Stimulated activated CD4-positive, alpha-beta T cell treated with anti-CD3 and anti-CD28 coated beads, Interleukin-1b, Interleukin-23, amount 100 ng/mL, for 48 hours (primary cell): ENCODE data around the gene LDAF1.
"Not testable (repeated sequence)": the region's sequence is repeated elsewhere in the genome, so short reads cannot be mapped to it uniquely, and the experiment has no call there.

Experiments
- DNase-seq: peaks from one replicate; pipeline ENCODE4 v3.0.0-alpha.2; 2020

Gene LDAF1

DNA sequence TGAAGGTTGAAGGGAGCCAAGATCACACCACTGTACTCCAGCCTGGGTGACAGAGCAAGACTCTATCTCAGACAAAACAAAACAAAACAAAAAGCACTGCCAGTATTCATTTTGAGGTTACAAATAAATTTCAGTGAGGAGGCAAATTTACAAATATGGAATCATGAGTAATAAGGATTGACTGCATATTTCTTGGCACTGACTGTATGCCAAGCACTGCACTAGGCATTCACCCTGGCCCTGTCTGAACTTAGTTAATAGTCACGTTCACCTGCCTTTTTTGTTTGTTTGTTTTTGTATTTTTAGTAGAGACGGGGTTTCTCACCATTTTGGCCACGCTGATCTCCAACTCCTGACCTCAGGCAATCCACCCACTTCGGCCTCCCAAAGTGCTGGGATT is 5.1 kb downstream of the LDAF1 start:
- no peak for DNase-seq

DNA sequence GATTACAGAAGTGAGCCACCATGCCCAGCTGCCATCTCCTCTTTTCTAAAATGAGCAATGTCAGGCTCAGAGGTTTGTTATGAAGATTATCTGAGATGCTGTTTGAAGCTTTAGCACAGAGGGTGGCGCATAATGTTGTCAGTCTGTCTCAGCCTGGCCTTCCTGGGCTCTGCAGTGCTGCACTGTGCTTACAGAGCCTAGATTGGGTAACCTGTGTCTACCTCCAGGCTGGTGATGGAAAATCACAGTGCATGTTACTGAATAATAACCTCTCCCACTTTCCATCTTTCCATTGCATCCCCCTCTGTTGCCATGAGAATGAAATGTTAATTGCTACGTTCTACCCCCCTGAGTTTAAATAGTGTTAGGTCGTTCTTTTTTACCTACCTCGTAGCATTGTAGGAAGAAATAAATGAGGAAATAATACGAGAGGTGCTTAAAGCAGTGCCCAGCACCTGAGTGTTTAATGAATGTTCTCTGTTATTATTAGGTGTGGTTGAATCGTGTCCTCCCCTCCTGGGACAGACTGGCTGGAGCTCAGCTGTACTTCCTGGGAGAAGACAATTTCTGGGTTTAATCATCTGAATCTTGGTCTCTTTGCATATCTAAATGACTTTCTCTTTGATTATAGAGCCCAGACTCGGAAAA is 6.2 kb downstream of the LDAF1 start:
- DNase-seq = no peak

- DNase-seq = no peak
Measured at GRCh38 chr16:21166561-21166961, 8.1 kb downstream of the LDAF1 start.

DNA sequence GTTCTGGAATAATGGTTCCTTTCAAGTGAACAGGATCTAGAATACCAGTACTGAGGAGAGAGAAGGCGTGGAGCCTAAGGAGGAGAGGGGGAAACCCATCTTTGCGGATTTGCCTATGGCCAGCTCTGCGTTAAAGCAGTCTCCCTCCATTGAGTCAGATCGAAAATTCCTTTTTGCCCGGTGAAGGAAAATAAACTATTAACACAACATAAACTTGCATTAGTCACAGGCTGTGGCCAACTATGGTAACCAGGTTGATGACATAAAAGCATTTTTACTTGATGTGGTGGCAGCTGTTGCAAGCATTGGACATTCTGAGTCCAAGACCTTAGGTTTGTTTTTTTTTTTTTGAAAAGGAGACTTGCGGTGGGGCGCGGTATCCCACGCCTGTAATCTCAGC is 8.9 kb downstream of the LDAF1 start:
- DNase-seq = no peak

DNA sequence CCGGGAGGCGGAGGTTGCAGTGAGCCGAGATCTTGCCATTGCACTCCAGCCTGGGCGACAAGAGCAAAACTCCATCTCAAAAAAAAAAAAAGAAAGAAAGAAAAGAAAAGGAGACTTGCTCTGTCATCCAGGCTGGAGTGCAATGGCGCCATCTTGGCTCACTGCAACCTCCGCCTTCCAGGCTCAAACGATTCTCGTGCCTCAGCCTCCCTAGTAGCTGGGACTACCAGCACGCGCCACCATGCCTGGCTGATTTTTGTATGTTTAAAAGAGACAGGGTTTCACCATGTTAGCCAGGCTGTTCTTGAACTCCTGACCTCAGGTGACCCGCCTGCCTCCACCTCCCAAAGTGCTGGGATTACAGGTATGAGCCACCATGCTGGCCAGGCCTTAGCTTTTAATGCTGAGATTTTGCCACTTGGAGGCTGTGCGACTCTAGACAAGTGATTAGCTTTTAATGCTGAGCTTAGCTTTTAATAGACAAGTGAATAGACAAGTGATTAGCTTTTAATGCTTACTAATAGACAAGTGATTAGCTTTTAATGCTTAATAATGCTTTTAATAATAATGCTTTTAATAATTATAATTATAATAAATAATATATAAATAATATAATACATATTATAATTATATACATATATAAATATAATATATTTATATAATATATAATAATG is 9.6 kb downstream of the LDAF1 start:
- peak; percentile 9 for DNase-seq

GRCh38 chr16:21169249-21169981 is 10.9 kb downstream of the LDAF1 start:
- no peak for DNase-seq

- DNase-seq = not testable (repeated sequence)
Measured at GRCh38 chr16:21170116-21170515, 11.6 kb downstream of the LDAF1 start.

DNA sequence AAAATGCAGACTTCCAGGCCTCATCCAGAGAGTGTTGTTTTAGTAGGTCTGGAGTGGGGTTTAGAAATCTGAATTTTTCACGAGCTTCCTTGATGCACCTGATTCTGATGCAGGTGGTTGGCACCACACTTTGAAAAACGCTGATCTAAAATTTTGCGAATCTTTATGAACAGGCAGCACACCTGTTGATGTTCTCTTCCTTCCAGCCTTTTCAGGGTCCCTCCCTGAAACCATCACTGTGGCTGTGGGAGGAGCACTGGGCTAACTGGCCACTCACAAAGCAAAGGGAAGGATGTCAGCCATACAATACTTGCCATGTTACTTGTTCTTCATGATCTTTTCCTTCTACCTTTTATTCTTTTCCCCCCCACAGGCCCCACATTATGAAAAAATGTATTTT is 14.2 kb downstream of the LDAF1 start:
- no peak for DNase-seq

GRCh38 chr16:21175397-21175796 is 16.9 kb downstream of the LDAF1 start:
- no peak for DNase-seq

- DNase-seq = no peak
Measured at GRCh38 chr16:21179126-21179982, 20.9 kb downstream of the LDAF1 start.

- no peak for DNase-seq
Measured at GRCh38 chr16:21179983-21180365, 21.5 kb downstream of the LDAF1 start.

GRCh38 chr16:21183995-21184394 is 25.5 kb downstream of the LDAF1 start:
- DNase-seq = no peak

DNA sequence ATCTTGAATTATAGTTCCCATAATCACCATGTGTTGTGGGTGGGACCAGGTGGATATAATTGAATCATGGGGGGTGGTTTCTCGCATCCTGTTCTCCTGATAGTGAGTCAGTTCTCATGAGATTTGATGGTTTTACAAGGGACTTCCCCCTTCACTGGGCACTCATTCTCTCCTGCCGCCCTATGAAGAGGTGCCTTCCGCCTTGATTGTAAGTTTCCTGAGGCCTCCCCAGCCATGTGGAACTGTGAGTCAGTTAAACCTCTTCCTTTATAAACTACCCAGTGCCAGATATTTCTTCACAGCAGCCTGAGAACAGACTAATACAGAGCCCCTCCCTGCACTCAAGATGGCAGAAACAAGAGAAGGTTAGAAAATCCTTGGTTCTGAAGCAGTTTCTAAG is 26.4 kb downstream of the LDAF1 start:
- DNase-seq = peak; percentile 42

GRCh38 chr16:21185659-21186325 is 27.3 kb downstream of the LDAF1 start:
- no peak for DNase-seq

DNA sequence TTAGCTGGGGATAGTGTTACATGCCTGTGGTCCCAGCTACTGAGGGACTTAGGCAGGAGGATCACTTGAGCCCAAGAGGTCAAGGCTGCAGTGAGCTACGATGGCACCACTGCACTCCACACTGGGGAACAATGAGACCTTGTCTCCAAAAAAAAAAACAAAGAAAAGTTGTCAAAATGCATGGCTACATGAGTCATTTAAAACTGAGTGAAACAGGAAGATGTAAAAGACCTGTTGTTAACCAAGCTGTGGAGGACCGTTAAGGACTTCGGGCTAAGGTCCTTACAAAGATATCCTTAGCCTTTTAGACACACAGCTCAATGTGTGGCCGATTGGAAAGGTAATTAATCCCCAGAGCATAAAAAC is 27.8 kb downstream of the LDAF1 start:
- DNase-seq = no peak

DNA sequence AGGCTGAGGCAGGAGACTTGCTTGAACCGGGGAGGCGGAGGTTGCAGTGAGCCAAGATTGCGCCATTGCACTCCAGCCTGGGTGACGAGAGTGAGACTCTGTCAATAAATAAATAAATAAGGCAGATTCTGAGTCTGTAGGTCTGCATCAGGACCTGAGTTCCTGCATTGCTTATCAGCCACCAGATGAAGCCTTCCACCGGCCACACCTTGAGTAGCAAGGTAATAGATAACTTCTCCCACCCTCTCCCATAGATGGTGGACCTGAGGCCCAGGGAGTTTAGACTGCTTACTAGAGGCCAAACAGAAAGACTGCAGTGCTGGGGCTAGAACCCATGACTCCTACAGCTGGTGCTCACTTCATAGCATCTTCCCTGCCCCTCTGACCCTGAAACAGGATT is 30.8 kb downstream of the LDAF1 start:
- DNase-seq = no peak

- DNase-seq = no peak
Measured at GRCh38 chr16:21190013-21190412, 31.5 kb downstream of the LDAF1 start.

DNA sequence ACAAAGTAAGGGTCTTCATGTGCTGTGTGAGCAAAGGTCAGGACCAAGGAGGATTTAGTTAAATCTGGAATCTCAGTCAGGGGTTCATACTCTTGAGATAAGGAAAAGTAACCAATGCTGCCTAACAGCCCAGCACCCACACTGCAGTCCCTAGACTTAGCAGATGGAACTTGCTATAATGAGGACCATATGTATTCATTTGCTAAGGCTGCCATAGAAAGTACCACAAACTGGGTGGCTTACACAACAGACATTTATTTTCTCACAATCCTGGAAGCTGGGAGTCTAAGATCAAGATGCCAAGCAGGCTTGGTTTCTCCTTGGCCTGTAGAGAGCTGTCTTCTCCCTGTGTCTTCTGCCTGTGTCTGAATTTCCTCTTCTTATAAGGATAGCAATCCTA is 32.1 kb downstream of the LDAF1 start:
- DNase-seq = no peak

DNA sequence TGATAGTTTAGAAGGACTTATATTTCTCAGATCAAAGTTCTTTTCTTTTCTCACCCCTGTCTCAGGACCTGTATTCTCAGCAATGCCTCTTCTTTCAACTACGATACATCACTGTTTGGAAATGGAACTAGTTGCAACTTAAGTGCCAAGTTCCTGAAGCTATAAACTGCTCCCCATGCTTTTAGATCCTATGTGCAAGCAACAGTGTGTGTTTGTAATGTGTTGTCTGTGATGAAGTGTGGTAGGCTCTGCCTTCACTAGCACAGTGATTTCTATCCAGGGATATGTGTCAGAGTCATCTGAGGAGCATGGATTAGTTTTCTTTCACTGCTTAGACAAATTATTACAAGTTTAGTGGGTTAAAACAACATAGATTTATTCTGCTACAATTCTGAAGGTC is 34.5 kb downstream of the LDAF1 start:
- DNase-seq = no peak

DNA sequence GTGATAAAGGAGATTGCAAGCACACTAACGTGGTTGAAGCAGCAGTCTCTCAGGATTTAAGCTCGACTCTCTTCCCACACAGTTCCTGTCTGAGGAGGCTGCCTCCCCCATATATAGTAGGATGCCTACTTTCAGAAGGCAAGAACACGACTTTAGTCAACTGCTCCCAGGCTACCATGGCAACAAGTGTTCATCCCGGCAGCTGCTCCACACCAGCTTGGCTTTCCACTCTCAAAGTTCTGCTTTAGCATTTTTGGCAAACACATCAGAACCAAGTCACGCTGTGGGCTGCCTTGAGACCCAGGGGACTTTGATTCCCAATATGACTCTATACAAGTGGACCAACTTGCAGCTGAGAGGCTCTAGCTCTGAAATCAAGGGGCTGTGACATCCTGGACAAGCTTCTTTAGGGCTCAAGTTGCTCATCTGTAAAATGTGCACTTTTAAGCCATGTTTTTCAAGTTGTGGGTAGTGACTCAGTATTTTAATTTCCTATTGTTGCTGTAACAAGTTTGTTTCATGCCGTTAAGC is 36.4 kb downstream of the LDAF1 start:
- no peak for DNase-seq

- DNase-seq = not testable (repeated sequence)
Measured at GRCh38 chr16:21195330-21195729, 36.9 kb downstream of the LDAF1 start.

DNA sequence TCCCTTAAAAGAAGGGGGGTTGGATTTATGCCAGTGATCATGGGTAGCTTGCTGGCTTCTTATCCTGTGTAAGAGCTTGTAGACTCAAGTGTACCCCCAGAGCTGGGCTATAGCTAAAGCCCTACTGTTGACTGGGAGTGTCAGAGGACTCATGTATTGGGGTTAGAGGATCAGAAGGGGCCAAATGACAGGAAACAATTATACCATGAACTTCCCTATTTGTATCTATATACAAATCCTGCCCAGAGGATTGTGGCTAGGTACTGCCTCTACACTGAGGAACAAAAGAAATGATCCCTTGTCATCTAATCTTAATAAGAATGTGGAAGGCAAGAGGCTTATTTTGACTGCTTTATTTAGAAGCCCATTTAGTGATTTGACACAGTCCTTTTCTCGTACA is 38.6 kb downstream of the LDAF1 start:
- no peak for DNase-seq

GRCh38 chr16:21197621-21198020 is 39.1 kb downstream of the LDAF1 start:
- DNase-seq = no peak
